ENCODE results near the gene MLXIP.

MLXIP gene

GRCh38 chr12:122140467-122141257 is 62.1 kb downstream of the MLXIP start:
- Histone ChIP-seq H3F3A (ENCODE audit: insufficient read depth) (no peaks in the 10 kb centered on the region), H3K4me2 (ENCODE audit: low read depth, low read length, poor library complexity, severe bottlenecking) (no peak overlapping the region), H3K27me3 (ENCODE audit: low read length) (no peaks in the 10 kb centered on the region), H3K9me2 (replicated peaks; ENCODE audit: insufficient read depth, low read length) (no peaks in the 10 kb centered on the region), H3K79me2 (ENCODE audit: insufficient read depth, low read length) (no peaks in the 10 kb centered on the region), H3K36me3 (ENCODE audit: low read length) (no peaks in the 10 kb centered on the region), H3K27ac (ENCODE audit: low read depth, low read length) (no peak overlapping the region), H3K9ac (ENCODE audit: low read length) (no peak overlapping the region), H2AFZ (ENCODE audit: low read depth, low read length, severe bottlenecking) (no peak overlapping the region), H3K9me3 (ENCODE audit: insufficient read depth, low read length) (no peaks in the 10 kb centered on the region), H4K20me1 (ENCODE audit: low read depth, low read length) (no peaks in the 10 kb centered on the region), H3K4me3 (ENCODE audit: insufficient read depth, low read length, poor library complexity, severe bottlenecking) (no peak overlapping the region)
- TF ChIP-seq CTCF (IDR thresholded peaks at IDR 0.05; ENCODE audit: insufficient read depth, low read length, poor library complexity, severe bottlenecking) (no peak), EZH2phosphoT487 (conservative IDR thresholded peaks at IDR 0.05; ENCODE audit: low read length) (no peak)

- Histone ChIP-seq H3K9ac (ENCODE audit: low read length) (no peak overlapping the region), H3K36me3 (ENCODE audit: low read length) (no peaks in the 10 kb centered on the region), H3K27ac (ENCODE audit: low read depth, low read length) (no peak overlapping the region)
Measured at GRCh38 chr12:122141911-122142725, 63.6 kb downstream of the MLXIP start.

GRCh38 chr12:122142857-122143256 is 64.3 kb downstream of the MLXIP start:
- Histone ChIP-seq H3K4me2 (ENCODE audit: low read depth, low read length, poor library complexity, severe bottlenecking) (no peak overlapping the region), H3K27ac (ENCODE audit: low read depth, low read length) (no peak overlapping the region), H3K36me3 (ENCODE audit: low read length) (no peaks in the 10 kb centered on the region), H2AFZ (ENCODE audit: low read depth, low read length, severe bottlenecking) (no peak overlapping the region), H4K20me1 (ENCODE audit: low read depth, low read length) (no peaks in the 10 kb centered on the region), H3K79me2 (ENCODE audit: insufficient read depth, low read length) (no peaks in the 10 kb centered on the region), H3K9me2 (replicated peaks; ENCODE audit: insufficient read depth, low read length) (no peaks in the 10 kb centered on the region), H3K4me3 (ENCODE audit: insufficient read depth, low read length, poor library complexity, severe bottlenecking) (no peak overlapping the region), H3F3A (ENCODE audit: insufficient read depth) (no peaks in the 10 kb centered on the region), H3K9ac (ENCODE audit: low read length) (no peak overlapping the region), H3K27me3 (ENCODE audit: low read length) (no peaks in the 10 kb centered on the region), H3K9me3 (ENCODE audit: insufficient read depth, low read length) (no peaks in the 10 kb centered on the region)
- no peak for TF ChIP-seq EZH2phosphoT487 (conservative IDR thresholded peaks at IDR 0.05; ENCODE audit: low read length)
- TF ChIP-seq CTCF (IDR thresholded peaks at IDR 0.05; ENCODE audit: insufficient read depth, low read length, poor library complexity, severe bottlenecking), result no peak

More at GRCh38 chr12:122141911-122142725, 63.6 kb downstream of the MLXIP start:
- no peaks in the 10 kb centered on the region for H3K9me2 ChIP-seq (replicated peaks; ENCODE audit: insufficient read depth, low read length)
- TF ChIP-seq CTCF (IDR thresholded peaks at IDR 0.05; ENCODE audit: insufficient read depth, low read length, poor library complexity, severe bottlenecking), result no peak
- TF ChIP-seq EZH2phosphoT487 (conservative IDR thresholded peaks at IDR 0.05; ENCODE audit: low read length), result no peak
- H4K20me1 ChIP-seq (ENCODE audit: low read depth, low read length), result no peaks in the 10 kb centered on the region
- H2AFZ ChIP-seq (ENCODE audit: low read depth, low read length, severe bottlenecking), result no peak overlapping the region
- H3K9me3 ChIP-seq (ENCODE audit: insufficient read depth, low read length), result no peaks in the 10 kb centered on the region
- no peak overlapping the region for H3K4me2 ChIP-seq (ENCODE audit: low read depth, low read length, poor library complexity, severe bottlenecking)
- no peak overlapping the region for H3K4me3 ChIP-seq (ENCODE audit: insufficient read depth, low read length, poor library complexity, severe bottlenecking)
- H3K79me2 ChIP-seq (ENCODE audit: insufficient read depth, low read length), result no peaks in the 10 kb centered on the region
- H3F3A ChIP-seq (ENCODE audit: insufficient read depth), result no peaks in the 10 kb centered on the region
- H3K27me3 ChIP-seq (ENCODE audit: low read length), result no peaks in the 10 kb centered on the region
